Heart right ventricle (tissue), 16 donors: ENCODE results near the gene ZNF276. TPM values are rescaled to one million over a fixed set of nuclear protein-coding genes. Genes with fewer than 3 reads are reported as not detected.
"Not testable (repeated sequence)": the region's sequence is repeated elsewhere in the genome, so short reads cannot be mapped to it uniquely, and the experiment has no call there.

Source experiments
- ATAC-seq, 8 donors: fragments of 200-7000 bp; cut with Tn5 transposase; one replicate each; pipeline ENCODE4 v1.9.1; 2020; ENCODE audit warnings: mild to moderate bottlenecking in 8 of 8, moderate library complexity in 8 of 8, moderate number of reproducible peaks in 1 of 8
- DNase-seq, 2 donors: peaks; one replicate each; pipeline ENCODE4 v3.0.0-alpha.2; 2020
- H3K27ac ChIP-seq, 10 donors: fragments of 200-600 bp; sonication (generic) in 2 of 10; one replicate each; pipeline versions ENCODE4 v1.5.0 to v1.8.0; 2020 to 2022; ENCODE audit warnings: mild to moderate bottlenecking in 3 of 10
- H3K27me3 ChIP-seq, 7 donors: fragments of 200-600 bp; one replicate each; pipeline ENCODE4 v1.8.0; 2021 to 2022; ENCODE audit warnings: mild to moderate bottlenecking in 2 of 7
- H3K36me3 ChIP-seq, 9 donors: fragments of 200-600 bp; sonication (generic) in 1 of 9; one replicate each; pipeline versions ENCODE4 v1.5.0 to v1.8.0; 2020 to 2022; ENCODE audit warnings: mild to moderate bottlenecking in 2 of 9
- H3K4me1 ChIP-seq, 9 donors: fragments of 200-600 bp; sonication (generic) in 1 of 9; one replicate each; pipeline versions ENCODE4 v1.5.0 to v1.8.0; 2020 to 2022; ENCODE audit warnings: mild to moderate bottlenecking in 4 of 9
- H3K4me3 ChIP-seq, 10 donors: fragments of 200-600 bp; sonication (generic) in 2 of 10; one replicate each; pipeline versions ENCODE4 v1.5.0 to v1.8.0; 2020 to 2022; ENCODE audit warnings: mild to moderate bottlenecking in 7 of 10, moderate library complexity in 2 of 10
- H3K9me3 ChIP-seq, 11 donors: fragments of 200-600 bp in 10 of 11; sonication (generic) in 2 of 11; one replicate each; pipeline versions ENCODE4 v1.5.0 to v1.8.0; 2013 to 2022; ENCODE audit warnings: mild to moderate bottlenecking in 2 of 11, control low read depth in 1 of 11, moderate library complexity in 1 of 11
- WGBS, 2 donors: extraction: QIAGEN DNeasy Blood & Tissue Kit; methylation state at CpG; one replicate each; pipeline ENCODE4 v1.1.7; 2013; ENCODE audit warnings: inconsistent platforms in 1 of 2; 5-methylcytosine and 5-hydroxymethylcytosine counted together
- intact Hi-C, 10 donors: fragments of 100-400 bp; cut with DNase I; formaldehyde crosslinking; loops; one replicate each; pipeline versions ENCODE4 v1.11.1 to v1.14.2; 2022
- polyA plus RNA-seq, 2 donors: library from polyadenylated mRNA; stranded (reverse); fragments of 200-250 nt; gene quantifications; one replicate each; pipeline ENCODE4 v1.2.3, GENCODE V29; 2013
- total RNA-seq, 10 donors: library from RNA; stranded (reverse); fragmentation: NEBNext Ultra II Directional in 3 of 10; extraction: Animal tissue kit (Norgen Biotek cat#: 25700) in 3 of 10; gene quantifications; one replicate each; pipeline versions ENCODE4 v1.2.1 to v1.2.4, GENCODE V29; 2021 to 2023
- TF ChIP-seq, protein P1 (sequence below), 9 donors: fragments of 200-600 bp; sonication (generic) in 2 of 9; IDR thresholded peaks; one replicate each; pipeline versions ENCODE4 v1.5.0 to v1.8.0; 2021 to 2022; ENCODE audit warnings: antibody characterized with exemption in 9 of 9, mild to moderate bottlenecking in 5 of 9, moderate library complexity in 1 of 9
- donor health status: Arrhythmogenic right ventricular cardiomyopathy.
- donor health status: ischemic (EF 13 %, LVEDD 7.1; RV severe dilation, severe dysfunction).
- donor health status: healthy with polysubstance abuse.
- donor health status: DM: no; HTN: yes; CAD: no.
- donor health status: DM: no; HTN: no; CAD: no.
- donor health status: ischemic (EF 25% LVEDD 6.9; RV normal size, moderate dysfunction).
- donor health status: ischemic (EF 25% LVEDD 5.7; RV mildly dilated, moderate dysfunction).
- donor health status: healthy.
- donor health status: DM: yes; HTN: yes; CAD: no.
- donor health status: Ischemic cardiomyopathy.
- donor health status: ischemic (EF 35%, LVEDD 5.7; RV mildly dilated, moderate dysfunction).
- donor health status: nonischemic (EF 11% LVEDD 7.7; RV severe dilation, severe dysfunction).
- donor health status: DM: yes; HTN: yes; CAD: no.
- donor health status: PGD.
- donor health status: ischemic (EF 29% LVEDD 5.4; RV normal size, mild dysfunction).
- donor health status: nonischemic (EF 23%, LVEDD 6.1; RV moderate dilation, normal function).

The ZNF276 gene
- total and polyA plus RNA-seq, 12 donors = 8.2 to 29.3 (median 12.8) TPM

DNA sequence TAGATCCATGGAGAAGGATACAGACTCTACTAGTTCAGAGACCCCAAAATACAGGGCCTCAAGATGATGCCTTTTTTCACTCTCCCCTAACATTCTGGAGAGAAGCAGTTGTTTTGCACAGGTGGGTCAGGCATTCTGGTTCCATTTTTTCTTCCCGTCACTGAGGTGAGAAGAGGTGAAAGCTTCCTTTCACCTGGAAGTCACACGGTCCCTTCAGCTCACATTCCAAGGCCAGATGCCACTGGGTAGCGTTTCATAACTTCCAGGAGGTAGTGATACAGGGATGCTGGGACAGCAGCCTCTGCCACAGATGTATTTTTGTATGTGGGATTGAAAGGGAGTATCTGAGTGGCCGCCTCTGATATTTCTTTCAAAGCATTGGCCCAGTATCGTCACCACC lies 32.9 kb upstream of the ZNF276 start:
- no peak overlapping the region for H3K27ac ChIP-seq
- ATAC-seq = no peak
- peaks cover 4 to 14% (median 9%) of the 10 kb centered on the region in 9 donors for H3K4me1 ChIP-seq
- no peak for DNase-seq
- H3K4me3 ChIP-seq = no peak overlapping the region
- intact Hi-C loops = no loop called here
- H3K27me3 ChIP-seq = no peaks in the 10 kb centered on the region
- TF ChIP-seq, protein P1, sequence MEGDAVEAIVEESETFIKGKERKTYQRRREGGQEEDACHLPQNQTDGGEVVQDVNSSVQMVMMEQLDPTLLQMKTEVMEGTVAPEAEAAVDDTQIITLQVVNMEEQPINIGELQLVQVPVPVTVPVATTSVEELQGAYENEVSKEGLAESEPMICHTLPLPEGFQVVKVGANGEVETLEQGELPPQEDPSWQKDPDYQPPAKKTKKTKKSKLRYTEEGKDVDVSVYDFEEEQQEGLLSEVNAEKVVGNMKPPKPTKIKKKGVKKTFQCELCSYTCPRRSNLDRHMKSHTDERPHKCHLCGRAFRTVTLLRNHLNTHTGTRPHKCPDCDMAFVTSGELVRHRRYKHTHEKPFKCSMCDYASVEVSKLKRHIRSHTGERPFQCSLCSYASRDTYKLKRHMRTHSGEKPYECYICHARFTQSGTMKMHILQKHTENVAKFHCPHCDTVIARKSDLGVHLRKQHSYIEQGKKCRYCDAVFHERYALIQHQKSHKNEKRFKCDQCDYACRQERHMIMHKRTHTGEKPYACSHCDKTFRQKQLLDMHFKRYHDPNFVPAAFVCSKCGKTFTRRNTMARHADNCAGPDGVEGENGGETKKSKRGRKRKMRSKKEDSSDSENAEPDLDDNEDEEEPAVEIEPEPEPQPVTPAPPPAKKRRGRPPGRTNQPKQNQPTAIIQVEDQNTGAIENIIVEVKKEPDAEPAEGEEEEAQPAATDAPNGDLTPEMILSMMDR (IDR thresholded peaks at IDR 0.05) = no peak
- H3K9me3 ChIP-seq = peaks cover 0 to 8% (median 0%) of the 10 kb centered on the region in 11 donors
- WGBS, 2 donors = 93 to 96% methylated on average over 5 of the region's 5 CpGs
- H3K36me3 ChIP-seq = peaks cover 0 to 48% (median 10%) of the 10 kb centered on the region in 9 donors

DNA sequence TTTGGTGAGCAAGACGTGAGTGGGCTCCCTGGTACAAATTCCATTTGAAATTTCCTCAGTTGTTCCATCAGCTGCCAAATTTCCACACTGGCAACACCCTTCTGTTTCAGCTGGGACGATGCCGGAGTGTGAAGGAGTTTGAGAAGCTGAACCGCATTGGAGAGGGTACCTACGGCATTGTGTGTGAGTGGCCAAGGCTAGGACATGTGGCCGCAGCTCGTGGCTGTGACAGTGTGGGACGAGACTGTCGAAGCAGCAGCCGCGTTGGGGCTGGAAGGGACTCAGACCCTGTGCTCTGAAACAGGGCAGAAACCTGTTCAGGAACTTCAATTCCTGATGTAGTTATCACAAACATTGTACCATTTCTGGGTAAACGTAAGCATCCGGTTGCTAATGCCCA lies 32.2 kb upstream of the ZNF276 start:
- intact Hi-C loops = no loop called here
- Histone ChIP-seq H3K27me3 (no peaks in the 10 kb centered on the region), H3K9me3 (peaks cover 0 to 8% (median 0%) of the 10 kb centered on the region in 11 donors), H3K4me1 (peaks cover 4 to 14% (median 9%) of the 10 kb centered on the region in 9 donors), H3K27ac (no peak overlapping the region), H3K36me3 (peaks cover 0 to 53% (median 10%) of the 10 kb centered on the region in 9 donors), H3K4me3 (no peak overlapping the region)
- 93 to 96% methylated on average over 13 of the region's 13 CpGs for WGBS, 2 donors
- TF ChIP-seq, protein P1 (IDR thresholded peaks at IDR 0.05) = no peak
- no peak for ATAC-seq
- no peak for DNase-seq

DNA sequence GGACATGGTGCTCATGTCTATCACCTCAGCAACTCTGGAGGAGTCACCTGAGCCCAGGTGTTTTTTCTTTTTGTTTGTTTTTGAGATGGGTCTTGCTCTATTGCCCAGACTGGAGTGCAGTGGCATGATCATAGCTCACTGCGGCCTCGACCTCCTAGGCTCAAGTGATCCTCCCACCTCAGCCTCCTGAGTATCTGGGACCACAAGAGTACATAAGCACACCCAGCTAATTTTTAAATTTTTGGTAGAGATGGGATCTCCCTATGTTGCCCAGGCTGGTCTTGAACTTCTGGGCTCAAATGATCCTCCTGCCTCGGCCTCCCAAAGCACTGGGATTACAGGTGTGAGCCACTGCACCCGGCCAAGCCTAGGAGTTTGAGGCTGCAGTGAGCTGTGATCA lies 31.7 kb upstream of the ZNF276 start:
- 83 to 96% methylated on average over 4 of the region's 4 CpGs for WGBS, 2 donors
- H3K4me1 ChIP-seq = peaks cover 4 to 14% (median 9%) of the 10 kb centered on the region in 9 donors
- H3K9me3 ChIP-seq, intact Hi-C loops, ATAC-seq, DNase-seq, H3K27me3 ChIP-seq, H3K4me3 ChIP-seq, H3K27ac ChIP-seq: not testable (repeated sequence)
- peaks cover 0 to 57% (median 10%) of the 10 kb centered on the region in 9 donors for H3K36me3 ChIP-seq

DNA sequence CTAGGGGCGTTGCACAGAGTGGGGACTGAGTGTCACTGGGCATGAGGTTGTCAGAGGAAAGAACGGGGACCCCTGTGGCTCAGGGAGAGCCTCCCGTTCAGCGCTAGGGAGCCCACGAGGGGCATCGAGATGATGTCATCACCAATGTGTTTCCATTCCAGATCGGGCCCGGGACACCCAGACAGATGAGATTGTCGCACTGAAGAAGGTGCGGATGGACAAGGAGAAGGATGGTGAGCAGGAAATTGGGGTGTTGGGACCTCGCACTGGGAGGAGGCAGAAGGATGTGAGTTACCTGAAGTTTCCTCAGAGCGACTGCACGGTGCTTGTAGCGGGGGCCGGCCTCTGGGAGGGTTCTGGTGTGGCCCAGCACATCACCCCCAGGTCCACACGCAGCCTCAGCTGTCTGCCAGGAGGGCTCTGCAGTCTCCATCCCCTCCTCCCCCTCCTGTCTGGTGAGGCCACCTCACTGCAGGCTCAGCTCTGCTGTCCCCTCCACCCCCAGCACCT lies 30.9 kb upstream of the ZNF276 start:
- Histone ChIP-seq H3K4me1 (peaks cover 4 to 14% (median 9%) of the 10 kb centered on the region in 9 donors), H3K36me3 (peaks cover 0 to 64% (median 10%) of the 10 kb centered on the region in 9 donors), H3K9me3 (peaks cover 0 to under 1% (median 0%) of the 10 kb centered on the region in 11 donors), H3K27ac (no peak overlapping the region), H3K4me3 (no peak overlapping the region), H3K27me3 (no peaks in the 10 kb centered on the region)
- ATAC-seq (no peak), DNase-seq (no peak)
- 89 to 91% methylated on average over 16 of the region's 16 CpGs for WGBS, 2 donors
- TF ChIP-seq, protein P1 (IDR thresholded peaks at IDR 0.05) = no peak
- intact Hi-C loops = no loop called here

DNA sequence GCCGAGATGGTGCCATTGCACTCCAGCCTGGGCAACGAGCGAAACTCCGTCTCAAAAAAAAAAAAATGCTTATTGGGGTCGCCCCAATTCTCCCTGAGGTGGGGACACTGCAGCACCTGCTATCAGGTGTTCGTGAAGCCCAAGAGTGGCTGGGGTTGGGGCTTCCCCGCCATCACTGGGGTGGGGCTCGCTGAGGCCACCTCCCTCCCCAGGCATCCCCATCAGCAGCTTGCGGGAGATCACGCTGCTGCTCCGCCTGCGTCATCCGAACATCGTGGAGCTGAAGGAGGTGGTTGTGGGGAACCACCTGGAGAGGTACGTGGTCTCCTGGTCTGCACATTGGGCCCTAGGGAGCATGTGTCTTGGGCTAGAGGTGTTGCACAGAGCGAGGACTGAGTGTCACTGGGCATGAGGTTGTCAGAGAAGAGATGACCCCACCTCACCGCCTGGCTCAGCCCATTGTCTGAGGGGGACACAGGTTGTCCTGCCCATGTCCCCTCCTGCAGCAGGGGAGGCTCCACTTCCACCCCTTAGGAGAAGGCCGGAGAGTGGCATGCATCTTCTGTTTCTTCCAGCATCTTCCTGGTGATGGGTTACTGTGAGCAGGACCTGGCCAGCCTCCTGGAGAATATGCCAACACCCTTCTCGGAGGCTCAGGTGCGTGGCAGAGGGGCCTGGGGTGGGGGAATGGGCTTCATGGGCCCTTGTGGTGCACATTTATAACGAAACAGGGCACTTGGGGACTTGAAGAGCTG lies 29.9 kb upstream of the ZNF276 start:
- Histone ChIP-seq H3K36me3 (peaks cover 0 to 72% (median 10%) of the 10 kb centered on the region in 9 donors), H3K27ac (no peak overlapping the region), H3K4me3 (no peak overlapping the region), H3K9me3 (no peaks in the 10 kb centered on the region), H3K27me3 (no peaks in the 10 kb centered on the region), H3K4me1 (peaks cover 4 to 11% (median 8%) of the 10 kb centered on the region in 9 donors)
- DNase-seq (no peak), ATAC-seq (no peak)
- intact Hi-C loops = no loop called here
- TF ChIP-seq, protein P1 (IDR thresholded peaks at IDR 0.05) = no peak
- 95 to 96% methylated on average over 21 of the region's 21 CpGs for WGBS, 2 donors
